ENCODE measurements around the gene CSTPP1.

CSTPP1 gene

GRCh38 chr11:46977038-46977813, 40.7 kb downstream of the CSTPP1 start:
- no peak for TF ChIP-seq FOXP2 (optimal IDR thresholded peaks at IDR 0.05; ENCODE audit: borderline replicate concordance, extremely low read depth, extremely low read length, insufficient read depth)
- no peak for TF ChIP-seq REST (IDR thresholded peaks at IDR 0.05; ENCODE audit: insufficient read depth in 1 of 2, low read depth in 2 of 2, low read length in 2 of 2)
- TF ChIP-seq SIN3A (IDR thresholded peaks at IDR 0.05; ENCODE audit: borderline replicate concordance, insufficient read depth, low read length) = no peak
- TF ChIP-seq TAF1 (IDR thresholded peaks at IDR 0.05; ENCODE audit: borderline replicate concordance, insufficient read depth, low read length) = no peak
- no peak for TF ChIP-seq POLR2AphosphoS5 (IDR thresholded peaks at IDR 0.05; ENCODE audit: low read depth, low read length)

- TF ChIP-seq REST (IDR thresholded peaks at IDR 0.05; ENCODE audit: insufficient read depth in 1 of 2, low read depth in 2 of 2, low read length in 2 of 2) (no peak), SIN3A (IDR thresholded peaks at IDR 0.05; ENCODE audit: borderline replicate concordance, insufficient read depth, low read length) (no peak), TAF1 (IDR thresholded peaks at IDR 0.05; ENCODE audit: borderline replicate concordance, insufficient read depth, low read length) (no peak), POLR2AphosphoS5 (IDR thresholded peaks at IDR 0.05; ENCODE audit: low read depth, low read length) (no peak), FOXP2 (optimal IDR thresholded peaks at IDR 0.05; ENCODE audit: borderline replicate concordance, extremely low read depth, extremely low read length, insufficient read depth) (no peak)
These were observed 41.5 kb downstream of the CSTPP1 start for GRCh38 chr11:46978005-46978491.

- TF ChIP-seq SIN3A (IDR thresholded peaks at IDR 0.05; ENCODE audit: borderline replicate concordance, insufficient read depth, low read length) = no peak
- no peak for TF ChIP-seq REST (IDR thresholded peaks at IDR 0.05; ENCODE audit: insufficient read depth in 1 of 2, low read depth in 2 of 2, low read length in 2 of 2)
- no peak for TF ChIP-seq POLR2AphosphoS5 (IDR thresholded peaks at IDR 0.05; ENCODE audit: low read depth, low read length)
- TF ChIP-seq FOXP2 (optimal IDR thresholded peaks at IDR 0.05; ENCODE audit: borderline replicate concordance, extremely low read depth, extremely low read length, insufficient read depth) = no peak
- TF ChIP-seq TAF1 (IDR thresholded peaks at IDR 0.05; ENCODE audit: borderline replicate concordance, insufficient read depth, low read length) = no peak
These were observed 42.8 kb downstream of the CSTPP1 start for GRCh38 chr11:46979358-46979757.

GRCh38 chr11:46981436-46981835, 44.9 kb downstream of the CSTPP1 start:
- TF ChIP-seq SIN3A (IDR thresholded peaks at IDR 0.05; ENCODE audit: borderline replicate concordance, insufficient read depth, low read length) (no peak), TAF1 (IDR thresholded peaks at IDR 0.05; ENCODE audit: borderline replicate concordance, insufficient read depth, low read length) (no peak), FOXP2 (optimal IDR thresholded peaks at IDR 0.05; ENCODE audit: borderline replicate concordance, extremely low read depth, extremely low read length, insufficient read depth) (no peak)

GRCh38 chr11:46982797-46983452, 46.4 kb downstream of the CSTPP1 start:
- no peak for TF ChIP-seq TAF1 (IDR thresholded peaks at IDR 0.05; ENCODE audit: borderline replicate concordance, insufficient read depth, low read length)
- no peak for TF ChIP-seq REST (IDR thresholded peaks at IDR 0.05; ENCODE audit: insufficient read depth in 1 of 2, low read depth in 2 of 2, low read length in 2 of 2)
- TF ChIP-seq FOXP2 (optimal IDR thresholded peaks at IDR 0.05; ENCODE audit: borderline replicate concordance, extremely low read depth, extremely low read length, insufficient read depth) = no peak
- TF ChIP-seq POLR2AphosphoS5 (IDR thresholded peaks at IDR 0.05; ENCODE audit: low read depth, low read length) = no peak
- no peak for TF ChIP-seq SIN3A (IDR thresholded peaks at IDR 0.05; ENCODE audit: borderline replicate concordance, insufficient read depth, low read length)

Measured in PFSK-1 (cell line).